Measurements from ENCODE around the gene MAPKBP1.

DNA sequence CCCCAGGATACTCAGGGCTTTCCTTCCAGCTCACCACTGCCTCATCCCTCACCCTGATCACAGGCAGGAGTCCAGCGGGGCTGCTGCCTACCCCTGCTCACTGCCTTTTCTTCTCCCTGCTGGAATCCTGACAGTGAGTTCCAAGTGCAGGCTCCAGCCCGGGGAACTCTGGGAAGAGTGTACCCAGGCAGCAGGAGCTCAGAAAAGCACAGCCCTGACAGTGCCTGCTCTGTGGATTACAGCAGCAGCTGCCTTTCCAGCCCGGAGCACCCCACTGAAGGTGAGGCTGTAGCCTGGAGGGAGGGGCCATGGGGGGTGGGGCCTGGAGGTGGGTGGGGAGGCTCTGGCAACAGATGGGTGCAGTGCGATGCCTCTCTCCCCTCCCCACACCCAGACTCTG lies 47.5 kb downstream of the MAPKBP1 start:
- TF ChIP-seq, protein P1, sequence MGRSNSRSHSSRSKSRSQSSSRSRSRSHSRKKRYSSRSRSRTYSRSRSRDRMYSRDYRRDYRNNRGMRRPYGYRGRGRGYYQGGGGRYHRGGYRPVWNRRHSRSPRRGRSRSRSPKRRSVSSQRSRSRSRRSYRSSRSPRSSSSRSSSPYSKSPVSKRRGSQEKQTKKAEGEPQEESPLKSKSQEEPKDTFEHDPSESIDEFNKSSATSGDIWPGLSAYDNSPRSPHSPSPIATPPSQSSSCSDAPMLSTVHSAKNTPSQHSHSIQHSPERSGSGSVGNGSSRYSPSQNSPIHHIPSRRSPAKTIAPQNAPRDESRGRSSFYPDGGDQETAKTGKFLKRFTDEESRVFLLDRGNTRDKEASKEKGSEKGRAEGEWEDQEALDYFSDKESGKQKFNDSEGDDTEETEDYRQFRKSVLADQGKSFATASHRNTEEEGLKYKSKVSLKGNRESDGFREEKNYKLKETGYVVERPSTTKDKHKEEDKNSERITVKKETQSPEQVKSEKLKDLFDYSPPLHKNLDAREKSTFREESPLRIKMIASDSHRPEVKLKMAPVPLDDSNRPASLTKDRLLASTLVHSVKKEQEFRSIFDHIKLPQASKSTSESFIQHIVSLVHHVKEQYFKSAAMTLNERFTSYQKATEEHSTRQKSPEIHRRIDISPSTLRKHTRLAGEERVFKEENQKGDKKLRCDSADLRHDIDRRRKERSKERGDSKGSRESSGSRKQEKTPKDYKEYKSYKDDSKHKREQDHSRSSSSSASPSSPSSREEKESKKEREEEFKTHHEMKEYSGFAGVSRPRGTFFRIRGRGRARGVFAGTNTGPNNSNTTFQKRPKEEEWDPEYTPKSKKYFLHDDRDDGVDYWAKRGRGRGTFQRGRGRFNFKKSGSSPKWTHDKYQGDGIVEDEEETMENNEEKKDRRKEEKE (IDR thresholded peaks at IDR 0.05), result no peak
- TF ChIP-seq, protein P2, sequence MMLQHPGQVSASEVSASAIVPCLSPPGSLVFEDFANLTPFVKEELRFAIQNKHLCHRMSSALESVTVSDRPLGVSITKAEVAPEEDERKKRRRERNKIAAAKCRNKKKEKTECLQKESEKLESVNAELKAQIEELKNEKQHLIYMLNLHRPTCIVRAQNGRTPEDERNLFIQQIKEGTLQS (CRISPR knock-in tag; IDR thresholded peaks at IDR 0.05), result no peak
- TF ChIP-seq ZNF878 (CRISPR knock-in tag; IDR thresholded peaks at IDR 0.05) (no peak), EZH2 (conservative IDR thresholded peaks at IDR 0.05; ENCODE audit: low read depth, low read length) (no peak), GABPB1 (CRISPR knock-in tag; IDR thresholded peaks at IDR 0.05) (no peak), GATAD2A (CRISPR knock-in tag; IDR thresholded peaks at IDR 0.05) (no peak), ZNF556 (CRISPR knock-in tag; IDR thresholded peaks at IDR 0.05; ENCODE audit: borderline replicate concordance) (no peak), HDAC2 (CRISPR knock-in tag; IDR thresholded peaks at IDR 0.05) (no peak), RAD21 (CRISPR knock-in tag; IDR thresholded peaks at IDR 0.05) (no peak), CHD4 (IDR thresholded peaks at IDR 0.05; ENCODE audit: borderline replicate concordance, low read length) (no peak), FOSL2 (CRISPR knock-in tag; IDR thresholded peaks at IDR 0.05) (no peak)
- TF ChIP-seq, protein P3, sequence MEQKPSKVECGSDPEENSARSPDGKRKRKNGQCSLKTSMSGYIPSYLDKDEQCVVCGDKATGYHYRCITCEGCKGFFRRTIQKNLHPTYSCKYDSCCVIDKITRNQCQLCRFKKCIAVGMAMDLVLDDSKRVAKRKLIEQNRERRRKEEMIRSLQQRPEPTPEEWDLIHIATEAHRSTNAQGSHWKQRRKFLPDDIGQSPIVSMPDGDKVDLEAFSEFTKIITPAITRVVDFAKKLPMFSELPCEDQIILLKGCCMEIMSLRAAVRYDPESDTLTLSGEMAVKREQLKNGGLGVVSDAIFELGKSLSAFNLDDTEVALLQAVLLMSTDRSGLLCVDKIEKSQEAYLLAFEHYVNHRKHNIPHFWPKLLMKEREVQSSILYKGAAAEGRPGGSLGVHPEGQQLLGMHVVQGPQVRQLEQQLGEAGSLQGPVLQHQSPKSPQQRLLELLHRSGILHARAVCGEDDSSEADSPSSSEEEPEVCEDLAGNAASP (CRISPR knock-in tag; IDR thresholded peaks at IDR 0.05; ENCODE audit: borderline replicate concordance), result no peak
- TF ChIP-seq, protein P4, sequence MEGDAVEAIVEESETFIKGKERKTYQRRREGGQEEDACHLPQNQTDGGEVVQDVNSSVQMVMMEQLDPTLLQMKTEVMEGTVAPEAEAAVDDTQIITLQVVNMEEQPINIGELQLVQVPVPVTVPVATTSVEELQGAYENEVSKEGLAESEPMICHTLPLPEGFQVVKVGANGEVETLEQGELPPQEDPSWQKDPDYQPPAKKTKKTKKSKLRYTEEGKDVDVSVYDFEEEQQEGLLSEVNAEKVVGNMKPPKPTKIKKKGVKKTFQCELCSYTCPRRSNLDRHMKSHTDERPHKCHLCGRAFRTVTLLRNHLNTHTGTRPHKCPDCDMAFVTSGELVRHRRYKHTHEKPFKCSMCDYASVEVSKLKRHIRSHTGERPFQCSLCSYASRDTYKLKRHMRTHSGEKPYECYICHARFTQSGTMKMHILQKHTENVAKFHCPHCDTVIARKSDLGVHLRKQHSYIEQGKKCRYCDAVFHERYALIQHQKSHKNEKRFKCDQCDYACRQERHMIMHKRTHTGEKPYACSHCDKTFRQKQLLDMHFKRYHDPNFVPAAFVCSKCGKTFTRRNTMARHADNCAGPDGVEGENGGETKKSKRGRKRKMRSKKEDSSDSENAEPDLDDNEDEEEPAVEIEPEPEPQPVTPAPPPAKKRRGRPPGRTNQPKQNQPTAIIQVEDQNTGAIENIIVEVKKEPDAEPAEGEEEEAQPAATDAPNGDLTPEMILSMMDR (CRISPR knock-in tag; IDR thresholded peaks at IDR 0.05), result no peak
